Measurements from ENCODE around the gene THRA. TPM values are rescaled to one million over a fixed set of nuclear protein-coding genes. Genes with fewer than 3 reads are reported as not detected.
A peak's percentile ranks its signal among the peaks of the same experiment; 100 is the strongest.

THRA gene
- total RNA-seq, 1 experiment from 2014 or later, result 2.5 TPM

DNA sequence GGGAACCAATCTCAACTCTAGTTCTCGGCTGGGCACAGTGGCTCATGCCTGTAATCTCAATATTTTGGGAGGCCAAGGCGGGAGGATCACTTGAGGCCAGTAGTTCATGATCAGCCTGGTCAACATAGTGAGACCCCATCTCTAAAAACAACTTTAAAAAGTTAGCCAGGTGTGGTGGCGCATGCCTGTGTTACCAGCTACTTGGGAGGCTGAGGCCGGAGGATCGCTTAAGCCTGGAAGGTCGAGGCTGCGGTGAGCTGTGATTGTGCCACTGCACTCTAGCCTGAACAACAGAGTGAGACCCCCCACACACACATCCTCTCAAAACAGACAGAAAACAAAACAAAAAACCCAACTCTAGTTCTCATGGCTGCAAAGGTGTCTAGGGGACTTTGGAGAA is 4.9 kb downstream of the THRA start:
- DNase-seq, result no peak
- Histone ChIP-seq H4K20me1 (ENCODE audit: insufficient read depth, low read depth, low read length) (0 out of 2 replicates have a peak, but pooled peaks cover 3% of the 10 kb centered on the region), H3K79me2 (ENCODE audit: low read length) (no peaks in the 10 kb centered on the region), H3K36me3 (ENCODE audit: insufficient read depth, low read length) (no peaks in the 10 kb centered on the region), H3K4me3 (ENCODE audit: low read length) (no peak overlapping the region), H3K9me3 (ENCODE audit: low read length) (no peaks in the 10 kb centered on the region), H3K27me3 (ENCODE audit: low read length) (0 out of 2 replicates have a peak, but pooled peaks cover 3% of the 10 kb centered on the region), H2AFZ (ENCODE audit: low read length) (no peak overlapping the region), H3K4me2 (ENCODE audit: low read depth, low read length, poor library complexity, severe bottlenecking) (no peak overlapping the region), H3K4me1 (ENCODE audit: low read length) (peaks cover 54% of the 10 kb centered on the region), H3K27ac (ENCODE audit: low read length) (no peak overlapping the region), H3K9me2 (replicated peaks; ENCODE audit: insufficient read depth, low read length) (no peaks in the 10 kb centered on the region), H3K9ac (ENCODE audit: low read length) (no peak overlapping the region)

DNA sequence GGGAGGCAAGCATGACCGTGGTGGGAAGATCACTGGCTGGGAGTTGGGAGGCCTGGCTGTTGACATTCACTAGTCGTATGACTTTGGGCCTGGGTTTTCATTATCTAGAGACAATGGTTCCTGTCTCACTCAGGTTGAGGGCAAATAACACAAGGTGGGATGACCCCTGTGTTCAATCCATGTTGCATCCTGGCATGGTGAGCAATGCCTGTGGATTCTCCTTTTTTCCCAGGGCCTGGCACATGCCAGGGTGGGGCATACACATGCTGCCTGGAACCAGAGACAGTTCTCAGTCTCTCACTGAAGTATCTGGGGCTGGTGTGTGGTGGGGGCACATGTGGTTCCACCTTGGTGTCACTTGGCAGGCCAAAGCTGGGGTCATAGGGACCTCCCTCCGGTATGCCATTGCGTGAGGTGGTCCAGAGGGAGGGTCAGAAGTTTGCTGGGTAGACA is 5.4 kb downstream of the THRA start:
- no peak overlapping the region for H3K27ac ChIP-seq (ENCODE audit: low read length)
- 0 out of 2 replicates have a peak, but pooled peaks cover 3% of the 10 kb centered on the region for H3K27me3 ChIP-seq (ENCODE audit: low read length)
- peaks cover 52% of the 10 kb centered on the region for H3K4me1 ChIP-seq (ENCODE audit: low read length)
- 0 out of 2 replicates have a peak, but pooled peaks cover 3% of the 10 kb centered on the region for H4K20me1 ChIP-seq (ENCODE audit: insufficient read depth, low read depth, low read length)
- H3K9me3 ChIP-seq (ENCODE audit: low read length), result no peaks in the 10 kb centered on the region
- no peak overlapping the region for H2AFZ ChIP-seq (ENCODE audit: low read length)
- H3K9me2 ChIP-seq (replicated peaks; ENCODE audit: insufficient read depth, low read length), result no peaks in the 10 kb centered on the region
- H3K36me3 ChIP-seq (ENCODE audit: insufficient read depth, low read length), result no peaks in the 10 kb centered on the region
- H3K9ac ChIP-seq (ENCODE audit: low read length), result no peak overlapping the region
- H3K4me3 ChIP-seq (ENCODE audit: low read length), result no peak overlapping the region
- H3K79me2 ChIP-seq (ENCODE audit: low read length), result no peaks in the 10 kb centered on the region
- no peak for DNase-seq
- no peak overlapping the region for H3K4me2 ChIP-seq (ENCODE audit: low read depth, low read length, poor library complexity, severe bottlenecking)

DNA sequence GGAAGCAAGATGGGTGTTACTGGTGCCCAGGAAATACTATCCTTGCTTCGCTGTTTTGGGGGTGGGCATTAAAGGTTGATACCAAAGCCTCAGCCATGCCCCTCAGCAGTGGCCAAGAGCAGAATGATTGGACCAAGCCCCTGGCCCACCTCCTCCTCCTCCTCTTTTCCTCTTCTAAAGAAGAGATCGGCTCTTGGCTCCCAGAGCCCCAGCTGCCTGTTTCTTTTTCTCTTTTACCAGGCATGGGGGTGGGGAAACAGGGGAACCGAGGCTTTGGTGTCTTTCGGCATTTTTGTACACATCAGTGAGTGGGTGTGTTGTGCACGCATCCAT is 5.8 kb downstream of the THRA start:
- Histone ChIP-seq H3K79me2 (ENCODE audit: low read length) (no peaks in the 10 kb centered on the region), H3K27me3 (ENCODE audit: low read length) (0 out of 2 replicates have a peak, but pooled peaks cover 3% of the 10 kb centered on the region), H3K4me1 (ENCODE audit: low read length) (peaks cover 48% of the 10 kb centered on the region), H3K9ac (ENCODE audit: low read length) (no peak overlapping the region), H3K4me3 (ENCODE audit: low read length) (no peak overlapping the region), H3K4me2 (ENCODE audit: low read depth, low read length, poor library complexity, severe bottlenecking) (peak overlapping the region; percentile 45), H3K9me2 (replicated peaks; ENCODE audit: insufficient read depth, low read length) (no peaks in the 10 kb centered on the region), H3K27ac (ENCODE audit: low read length) (no peak overlapping the region), H3K9me3 (ENCODE audit: low read length) (no peaks in the 10 kb centered on the region), H4K20me1 (ENCODE audit: insufficient read depth, low read depth, low read length) (0 out of 2 replicates have a peak, but pooled peaks cover 3% of the 10 kb centered on the region), H3K36me3 (ENCODE audit: insufficient read depth, low read length) (no peaks in the 10 kb centered on the region), H2AFZ (ENCODE audit: low read length) (no peak overlapping the region)
- no peak for DNase-seq

DNA sequence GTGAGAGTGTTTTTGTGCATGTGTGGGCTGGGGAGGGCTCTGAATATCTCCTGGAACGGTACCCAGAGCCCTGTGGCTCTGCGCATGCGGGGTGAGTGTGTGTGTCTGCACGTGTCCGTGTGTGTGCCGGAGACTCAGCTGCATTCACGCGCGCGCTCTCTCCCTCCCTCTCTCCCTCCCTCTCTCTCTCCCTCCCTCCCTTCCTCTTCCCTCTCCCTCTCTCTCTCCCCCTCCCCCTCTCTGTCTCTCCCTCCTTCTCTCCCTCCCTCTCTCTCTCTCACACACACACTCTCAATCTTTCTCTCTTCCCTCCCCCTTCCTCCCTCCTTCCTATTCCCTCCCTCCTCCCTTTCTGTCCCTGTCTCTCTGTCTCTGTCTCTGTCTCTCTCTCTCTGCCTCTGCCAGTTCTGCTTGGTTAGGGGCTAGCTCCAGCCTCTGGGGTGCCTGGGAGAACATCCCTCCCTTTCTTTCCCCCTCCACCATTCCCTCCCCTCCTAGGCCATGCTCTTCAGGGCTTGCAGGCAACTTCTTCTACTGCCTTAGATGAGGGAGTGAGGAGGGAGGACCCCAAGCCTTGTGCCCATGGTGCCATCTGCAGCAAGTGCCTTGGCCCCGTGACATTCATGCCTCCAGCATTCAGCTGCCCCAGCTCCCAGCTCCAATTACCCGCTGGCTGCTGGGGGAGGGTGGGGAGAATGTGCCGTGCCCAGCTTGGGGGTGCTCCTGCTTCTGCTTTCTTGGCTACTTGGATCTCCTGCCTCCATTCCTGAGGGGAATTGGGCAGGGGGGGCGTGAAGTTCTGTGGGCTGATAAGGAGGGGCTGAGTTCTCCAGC is 6.4 kb downstream of the THRA start:
- H3K4me3 ChIP-seq (ENCODE audit: low read length), result no peak overlapping the region
- H4K20me1 ChIP-seq (ENCODE audit: insufficient read depth, low read depth, low read length), result 0 out of 2 replicates have a peak, but pooled peaks cover 3% of the 10 kb centered on the region
- 0 out of 2 replicates have a peak, but pooled peaks cover 2% of the 10 kb centered on the region for H3K27me3 ChIP-seq (ENCODE audit: low read length)
- H3K27ac ChIP-seq (ENCODE audit: low read length), result no peak overlapping the region
- no peak overlapping the region for H3K9ac ChIP-seq (ENCODE audit: low read length)
- no peaks in the 10 kb centered on the region for H3K36me3 ChIP-seq (ENCODE audit: insufficient read depth, low read length)
- H2AFZ ChIP-seq (ENCODE audit: low read length), result no peak overlapping the region
- DNase-seq, result no peak
- H3K79me2 ChIP-seq (ENCODE audit: low read length), result no peaks in the 10 kb centered on the region
- H3K4me2 ChIP-seq (ENCODE audit: low read depth, low read length, poor library complexity, severe bottlenecking), result peak overlapping the region; percentile 45
- H3K9me3 ChIP-seq (ENCODE audit: low read length), result no peaks in the 10 kb centered on the region
- peaks cover 43% of the 10 kb centered on the region for H3K4me1 ChIP-seq (ENCODE audit: low read length)
- H3K9me2 ChIP-seq (replicated peaks; ENCODE audit: insufficient read depth, low read length), result no peaks in the 10 kb centered on the region

DNA sequence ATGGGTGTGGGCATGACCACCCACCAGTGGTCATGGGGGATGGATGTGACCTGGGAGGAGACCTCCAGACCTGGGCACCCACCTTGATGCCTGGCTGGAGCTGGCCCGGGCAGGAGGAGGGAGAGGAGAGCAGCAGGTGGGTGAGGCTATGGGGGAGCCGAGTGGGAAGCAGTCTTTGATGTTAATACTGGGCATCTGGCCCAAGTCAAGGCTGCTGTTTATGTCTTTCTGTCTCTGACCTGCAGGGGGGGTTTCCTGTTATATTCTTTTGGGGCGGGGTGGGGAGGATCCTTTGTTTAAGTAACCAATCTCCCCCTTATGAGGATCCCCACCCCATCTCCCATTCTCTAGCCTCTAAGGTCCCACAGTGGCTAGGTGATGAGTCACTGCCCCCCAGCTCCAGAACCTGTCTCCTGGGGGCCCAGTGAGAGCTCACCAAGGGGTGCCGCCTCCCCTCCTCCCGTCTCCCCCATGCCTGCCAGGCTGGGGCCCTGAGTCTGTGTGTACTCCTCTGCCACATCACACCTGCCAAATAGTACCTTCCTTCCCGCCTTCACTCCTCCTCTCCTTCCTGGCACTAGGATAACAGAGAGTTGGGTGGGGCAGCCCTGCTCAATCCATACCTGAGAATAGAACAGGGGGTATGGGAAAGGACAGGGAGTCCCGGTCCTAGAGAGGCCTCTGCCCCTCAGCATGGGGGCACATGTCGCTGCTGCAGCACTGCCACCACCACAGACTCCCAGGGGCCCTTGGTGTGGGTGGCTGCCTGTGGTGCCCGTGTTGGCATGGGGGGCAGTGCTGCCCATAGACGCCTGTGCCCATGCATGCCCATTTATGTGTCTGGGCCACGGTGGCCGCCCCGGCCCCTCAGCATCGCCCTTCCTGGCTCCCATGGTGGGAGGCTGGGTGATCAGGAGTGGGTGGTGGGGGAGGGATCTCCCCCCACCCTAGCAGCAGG is 7.3 kb downstream of the THRA start:
- no peak overlapping the region for H3K4me3 ChIP-seq (ENCODE audit: low read length)
- peak; percentile 67 for DNase-seq
- H3K36me3 ChIP-seq (ENCODE audit: insufficient read depth, low read length), result no peaks in the 10 kb centered on the region

DNA sequence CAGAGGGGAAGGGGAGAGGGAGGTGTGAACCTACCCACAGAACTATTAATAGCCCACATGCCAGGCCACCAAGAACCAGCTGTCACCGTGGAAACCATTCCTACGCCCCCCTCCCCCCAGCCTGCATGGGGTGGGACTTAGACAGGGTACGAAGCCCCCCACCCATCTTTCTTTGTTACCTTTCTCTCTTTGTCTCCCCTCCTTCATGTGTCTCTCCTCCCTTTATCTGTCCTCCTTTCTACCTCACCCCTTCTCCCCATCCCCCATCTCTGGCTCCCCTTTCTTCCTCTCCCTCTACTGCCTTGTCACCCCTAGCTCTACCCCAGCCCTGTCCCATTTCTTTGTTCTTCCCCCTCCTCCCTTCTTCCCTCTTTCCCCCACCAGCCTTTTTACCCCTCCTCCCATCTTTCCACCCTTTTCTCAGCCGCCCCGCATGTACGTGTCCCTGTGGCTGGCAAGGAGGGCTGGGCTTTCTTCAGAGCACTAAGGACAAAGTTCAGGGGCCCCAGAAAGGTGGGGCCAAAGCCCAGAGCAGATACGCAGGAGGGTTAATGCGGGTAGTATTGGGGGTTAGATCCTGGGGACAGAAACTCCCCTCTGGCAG is 8.0 kb downstream of the THRA start:
- H3K36me3 ChIP-seq (ENCODE audit: insufficient read depth, low read length), result no peaks in the 10 kb centered on the region
- H3K27me3 ChIP-seq (ENCODE audit: low read length), result no peaks in the 10 kb centered on the region
- no peaks in the 10 kb centered on the region for H3K9me3 ChIP-seq (ENCODE audit: low read length)
- no peak overlapping the region for H2AFZ ChIP-seq (ENCODE audit: low read length)
- H3K79me2 ChIP-seq (ENCODE audit: low read length), result no peaks in the 10 kb centered on the region
- H3K9me2 ChIP-seq (replicated peaks; ENCODE audit: insufficient read depth, low read length), result no peaks in the 10 kb centered on the region
- H3K4me2 ChIP-seq (ENCODE audit: low read depth, low read length, poor library complexity, severe bottlenecking), result no peak overlapping the region
- DNase-seq, result no peak
- H4K20me1 ChIP-seq (ENCODE audit: insufficient read depth, low read depth, low read length), result 0 out of 2 replicates have a peak, but pooled peaks cover 3% of the 10 kb centered on the region
- H3K9ac ChIP-seq (ENCODE audit: low read length), result no peak overlapping the region
- peaks cover 40% of the 10 kb centered on the region for H3K4me1 ChIP-seq (ENCODE audit: low read length)
- no peak overlapping the region for H3K4me3 ChIP-seq (ENCODE audit: low read length)
- H3K27ac ChIP-seq (ENCODE audit: low read length), result no peak overlapping the region

More for the DNA sequence above, 7.3 kb downstream of the THRA start:
- Histone ChIP-seq H3K4me1 (ENCODE audit: low read length) (peaks cover 38% of the 10 kb centered on the region), H4K20me1 (ENCODE audit: insufficient read depth, low read depth, low read length) (0 out of 2 replicates have a peak, but pooled peaks cover 3% of the 10 kb centered on the region), H3K4me2 (ENCODE audit: low read depth, low read length, poor library complexity, severe bottlenecking) (no peak overlapping the region), H3K79me2 (ENCODE audit: low read length) (no peaks in the 10 kb centered on the region), H3K9ac (ENCODE audit: low read length) (no peak overlapping the region), H3K27me3 (ENCODE audit: low read length) (no peaks in the 10 kb centered on the region), H3K9me3 (ENCODE audit: low read length) (no peaks in the 10 kb centered on the region), H3K27ac (ENCODE audit: low read length) (no peak overlapping the region), H3K9me2 (replicated peaks; ENCODE audit: insufficient read depth, low read length) (no peaks in the 10 kb centered on the region), H2AFZ (ENCODE audit: low read length) (no peak overlapping the region)

DNA sequence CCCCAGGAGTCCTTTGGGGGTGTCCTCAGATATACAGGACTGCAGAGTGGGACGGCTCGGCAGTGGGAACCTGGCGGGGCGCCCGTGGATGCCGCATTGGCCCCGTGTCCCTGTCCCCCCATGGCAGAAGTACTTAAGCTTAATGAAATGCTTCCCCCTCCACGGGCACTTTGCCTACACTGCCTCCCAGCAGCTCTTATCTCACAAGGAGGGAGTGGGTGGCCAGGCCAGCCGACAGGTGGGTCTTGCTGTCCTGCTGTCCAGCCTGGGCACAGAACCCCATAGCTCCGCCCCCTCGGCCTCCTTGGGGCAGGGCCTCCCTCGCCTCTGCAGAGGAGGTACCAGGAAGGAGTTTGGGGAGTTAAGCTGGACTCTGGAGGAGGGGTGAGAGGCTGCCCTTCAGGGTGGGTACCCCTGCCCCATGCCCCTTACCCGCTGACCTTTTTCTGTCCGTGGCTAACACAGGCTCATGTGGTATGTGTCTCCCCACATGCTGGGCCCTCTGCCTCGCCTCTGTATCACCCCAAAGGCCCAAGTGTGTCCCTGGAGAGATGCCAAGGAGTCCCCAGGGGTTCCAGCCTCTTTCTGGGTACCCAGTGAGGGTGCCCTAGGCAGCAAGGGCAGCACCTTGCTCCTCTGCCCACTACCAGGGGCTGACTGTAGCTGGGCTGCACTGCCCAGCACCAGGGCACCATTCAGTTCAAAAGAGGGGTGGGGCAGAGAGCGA is 8.7 kb downstream of the THRA start:
- Histone ChIP-seq H3K4me3 (ENCODE audit: low read length) (no peak overlapping the region), H3K9ac (ENCODE audit: low read length) (no peak overlapping the region), H3K27me3 (ENCODE audit: low read length) (no peaks in the 10 kb centered on the region), H3K27ac (ENCODE audit: low read length) (no peak overlapping the region), H3K4me1 (ENCODE audit: low read length) (peaks cover 40% of the 10 kb centered on the region), H3K36me3 (ENCODE audit: insufficient read depth, low read length) (no peaks in the 10 kb centered on the region), H2AFZ (ENCODE audit: low read length) (no peak overlapping the region), H4K20me1 (ENCODE audit: insufficient read depth, low read depth, low read length) (0 out of 2 replicates have a peak, but pooled peaks cover 3% of the 10 kb centered on the region), H3K9me2 (replicated peaks; ENCODE audit: insufficient read depth, low read length) (no peaks in the 10 kb centered on the region), H3K4me2 (ENCODE audit: low read depth, low read length, poor library complexity, severe bottlenecking) (peak overlapping the region; percentile 8), H3K79me2 (ENCODE audit: low read length) (no peaks in the 10 kb centered on the region), H3K9me3 (ENCODE audit: low read length) (no peaks in the 10 kb centered on the region)
- no peak for DNase-seq

All from Karpas-422 (cell line).